PC-9 (cell line): ENCODE results near the gene SIPA1L3.

Source experiments
- EZH2 ChIP-seq: fragments of 200-600 bp; sonication (generic); IDR thresholded peaks from 2 replicates; pipeline ENCODE4 v1.8.0; 2017; ENCODE audit warnings: antibody characterized with exemption, low read depth
- TF ChIP-seq, protein P1 (sequence below): fragments of 200-600 bp; sonication (generic); conservative IDR thresholded peaks from 2 replicates; pipeline ENCODE4 v1.6.1; 2017; ENCODE audit warnings: mixed run types, antibody characterized with exemption, mild to moderate bottlenecking, moderate library complexity

DNA sequence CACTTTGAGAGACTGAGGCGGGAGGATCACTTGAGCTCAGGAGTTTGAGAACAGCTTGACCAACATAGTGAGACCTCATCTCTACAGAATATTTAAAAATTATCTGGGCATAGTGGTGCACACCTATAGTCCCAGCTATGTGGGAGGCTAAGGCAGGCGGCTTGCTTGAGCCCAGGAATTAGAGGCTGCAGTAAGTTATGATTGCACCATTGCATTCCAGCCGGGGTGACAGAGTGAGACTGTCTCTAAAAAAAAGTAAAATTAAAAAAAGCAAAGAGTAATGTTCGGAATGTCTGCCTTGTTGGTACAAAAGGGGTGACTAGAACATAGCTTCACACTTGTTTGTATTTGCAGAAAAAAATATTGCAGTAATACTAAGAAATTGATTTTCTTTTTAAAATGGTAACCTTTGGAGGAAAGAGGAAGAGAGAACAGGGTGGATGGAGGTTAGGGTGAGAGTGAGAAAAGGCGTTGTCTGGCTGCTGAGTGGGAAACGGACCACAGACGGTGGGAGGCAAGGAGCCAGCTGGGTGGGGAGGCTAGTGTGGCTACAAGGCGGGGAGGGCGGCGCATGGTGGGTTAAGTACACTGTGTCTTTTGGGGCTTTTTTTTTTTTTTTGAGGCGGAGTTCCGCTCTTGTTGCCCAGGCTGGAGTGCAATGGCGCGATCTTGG is 339.0 kb downstream of the SIPA1L3 start:
- TF ChIP-seq, protein P1, sequence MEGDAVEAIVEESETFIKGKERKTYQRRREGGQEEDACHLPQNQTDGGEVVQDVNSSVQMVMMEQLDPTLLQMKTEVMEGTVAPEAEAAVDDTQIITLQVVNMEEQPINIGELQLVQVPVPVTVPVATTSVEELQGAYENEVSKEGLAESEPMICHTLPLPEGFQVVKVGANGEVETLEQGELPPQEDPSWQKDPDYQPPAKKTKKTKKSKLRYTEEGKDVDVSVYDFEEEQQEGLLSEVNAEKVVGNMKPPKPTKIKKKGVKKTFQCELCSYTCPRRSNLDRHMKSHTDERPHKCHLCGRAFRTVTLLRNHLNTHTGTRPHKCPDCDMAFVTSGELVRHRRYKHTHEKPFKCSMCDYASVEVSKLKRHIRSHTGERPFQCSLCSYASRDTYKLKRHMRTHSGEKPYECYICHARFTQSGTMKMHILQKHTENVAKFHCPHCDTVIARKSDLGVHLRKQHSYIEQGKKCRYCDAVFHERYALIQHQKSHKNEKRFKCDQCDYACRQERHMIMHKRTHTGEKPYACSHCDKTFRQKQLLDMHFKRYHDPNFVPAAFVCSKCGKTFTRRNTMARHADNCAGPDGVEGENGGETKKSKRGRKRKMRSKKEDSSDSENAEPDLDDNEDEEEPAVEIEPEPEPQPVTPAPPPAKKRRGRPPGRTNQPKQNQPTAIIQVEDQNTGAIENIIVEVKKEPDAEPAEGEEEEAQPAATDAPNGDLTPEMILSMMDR, result no peak
- no peak for TF ChIP-seq EZH2
